Right lobe of liver (tissue), 4 donors: ENCODE data around the gene CGB1.

Experiments
- CTCF ChIP-seq, 4 donors: fragments of 200-600 bp in 3 of 4; fragments of 450-650 bp in 1 of 4; IDR thresholded peaks; one replicate each; pipeline versions ENCODE4 v1.5.1 to v1.8.0; 2016 to 2022; ENCODE audit warnings: antibody characterized with exemption in 4 of 4, mild to moderate bottlenecking in 2 of 4
- POLR2A ChIP-seq: fragments of 450-650 bp; IDR thresholded peaks from one replicate; pipeline ENCODE4 v1.6.1; 2017; ENCODE audit warnings: antibody characterized with exemption, mild to moderate bottlenecking
- donor health status: DM: no; HTN: no; CAD: no.
- donor health status: DM: no; HTN: no; CAD: no.
- donor health status: DM: no; HTN: yes; CAD: no.

DNA sequence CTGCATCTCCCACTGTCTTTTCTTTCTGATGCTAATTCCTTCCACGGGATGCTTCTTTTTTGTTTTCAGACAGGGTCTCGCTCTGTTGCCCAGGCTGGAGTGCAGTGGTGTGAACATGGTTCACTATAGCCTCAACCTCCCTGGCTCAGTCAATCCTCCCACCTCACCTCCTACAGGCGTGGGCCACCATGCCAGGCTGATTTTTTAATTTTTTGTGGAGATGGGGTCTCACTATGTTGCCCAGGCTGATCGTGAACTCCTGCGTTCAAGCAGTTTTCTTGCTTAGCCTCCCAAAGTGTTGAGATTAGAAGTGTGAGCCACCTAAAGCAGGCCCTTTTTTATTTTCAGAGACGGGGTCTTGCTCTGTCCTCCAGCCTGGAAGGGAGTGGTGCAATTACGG, 48.4 kb downstream of the CGB1 start:
- TF ChIP-seq POLR2A (no peak), CTCF (IDR thresholded peaks at IDR 0.05) (no peak)
